Measurements from ENCODE around the gene AXL. TPM values are rescaled to one million over a fixed set of nuclear protein-coding genes. Genes with fewer than 3 reads are reported as not detected.
"Not testable (repeated sequence)": the region's sequence is repeated elsewhere in the genome, so short reads cannot be mapped to it uniquely, and the experiment has no call there.

Gene AXL
- polyA plus RNA-seq (ENCODE audit: insufficient read length in 12 of 12), result 100 to 1,000 TPM in 1 of 12 donors, 10 to 100 TPM in 11; 14.8 to 207 (median 28.6) TPM
- long read RNA-seq, donor 1, partial matches to known transcripts, result 12 of 12 reads
- long read RNA-seq, donor 1, other reads (novel, unspliced or antisense), result 0 of 12 reads
- long read RNA-seq, donor 2, full-length matches to known transcripts, result 2 of 12 reads
- long read RNA-seq, donor 2, partial matches to known transcripts, result 10 of 12 reads
- long read RNA-seq, donor 2, other reads (novel, unspliced or antisense), result 0 of 12 reads
- long read RNA-seq, donor 3, partial matches to known transcripts, result 5 of 6 reads
- long read RNA-seq, donor 3, other reads (novel, unspliced or antisense), result 0 of 6 reads
- long read RNA-seq, donor 4, full-length matches to known transcripts, result 3 of 3 reads
- long read RNA-seq, donor 4, partial matches to known transcripts, result 0 of 3 reads
- long read RNA-seq, donor 4, other reads (novel, unspliced or antisense), result 0 of 3 reads
- long read RNA-seq, donor 5, full-length matches to known transcripts, result 1 of 7 reads
- long read RNA-seq, donor 5, partial matches to known transcripts, result 6 of 7 reads
- long read RNA-seq, donor 5, other reads (novel, unspliced or antisense), result 0 of 7 reads
- long read RNA-seq, donor 6, full-length matches to known transcripts, result 1 of 1 reads
- long read RNA-seq, donor 6, partial matches to known transcripts, result 0 of 1 reads
- long read RNA-seq, donor 6, other reads (novel, unspliced or antisense), result 0 of 1 reads
- long read RNA-seq, donor 7, partial matches to known transcripts, result 0 of 1 reads
- long read RNA-seq, donor 7, other reads (novel, unspliced or antisense), result 0 of 1 reads
- long read RNA-seq, donor 8, full-length matches to known transcripts, result 3 of 63 reads
- long read RNA-seq, donor 8, partial matches to known transcripts, result 60 of 63 reads
- long read RNA-seq, donor 8, other reads (novel, unspliced or antisense), result 0 of 63 reads
- long read RNA-seq, donor 9, full-length matches to known transcripts, result 2 of 2 reads
- long read RNA-seq, donor 9, partial matches to known transcripts, result 0 of 2 reads
- long read RNA-seq, donor 9, other reads (novel, unspliced or antisense), result 0 of 2 reads
- long read RNA-seq, donor 10, full-length matches to known transcripts, result 1 of 1 reads
- long read RNA-seq, donor 10, partial matches to known transcripts, result 0 of 1 reads
- long read RNA-seq, donor 10, other reads (novel, unspliced or antisense), result 0 of 1 reads
- long read RNA-seq, donor 11, full-length matches to known transcripts, result 6 of 16 reads
- long read RNA-seq, donor 11, partial matches to known transcripts, result 10 of 16 reads
- long read RNA-seq, donor 11, other reads (novel, unspliced or antisense), result 0 of 16 reads

GRCh38 chr19:41218615-41219507 is at the start of gene AXL:
Gene AXL (plus strand): TSS chr19:41219223. CDS start chr19:41219393, 170 bp downstream.
- peak; percentile 88 for DNase-seq

- no peak for DNase-seq
Measured at GRCh38 chr19:41172297-41173164, 46.5 kb upstream of the AXL start.

- DNase-seq, result no peak
Measured at GRCh38 chr19:41174297-41174928, 44.6 kb upstream of the AXL start.

GRCh38 chr19:41175801-41176777 is 42.9 kb upstream of the AXL start:
- DNase-seq, result peak; percentile 22

GRCh38 chr19:41180173-41180572 is 38.9 kb upstream of the AXL start:
- not testable (repeated sequence) for DNase-seq

- DNase-seq, result no peak
Measured at GRCh38 chr19:41186971-41187883, 31.8 kb upstream of the AXL start.

- no peak for DNase-seq
Measured at GRCh38 chr19:41187884-41188279, 31.1 kb upstream of the AXL start.

GRCh38 chr19:41189425-41190065 is 29.5 kb upstream of the AXL start:
- no peak for DNase-seq

GRCh38 chr19:41192574-41193429 is 26.2 kb upstream of the AXL start, which contains the start of gene CYP2S1:
Gene CYP2S1 (plus strand): TSS chr19:41193219. CDS start chr19:41193265, 46 bp downstream.
- no peak for DNase-seq

- DNase-seq, result no peak
Measured at GRCh38 chr19:41193430-41194156, 25.4 kb upstream of the AXL start.

- no peak for DNase-seq
Measured at GRCh38 chr19:41194157-41194552, 24.9 kb upstream of the AXL start.

- no peak for DNase-seq
Measured at GRCh38 chr19:41195675-41196497, 23.1 kb upstream of the AXL start.

GRCh38 chr19:41198559-41198958 is 20.5 kb upstream of the AXL start:
- no peak for DNase-seq

All from muscle of arm (tissue), 14 donors.